Measurements from ENCODE around the gene BORCS8.
"Not testable (repeated sequence)": the region's sequence is repeated elsewhere in the genome, so short reads cannot be mapped to it uniquely, and the experiment has no call there.

The BORCS8 gene

GRCh38 chr19:19157808-19158207, 34.1 kb downstream of the BORCS8 start:
- TF ChIP-seq, protein P1, sequence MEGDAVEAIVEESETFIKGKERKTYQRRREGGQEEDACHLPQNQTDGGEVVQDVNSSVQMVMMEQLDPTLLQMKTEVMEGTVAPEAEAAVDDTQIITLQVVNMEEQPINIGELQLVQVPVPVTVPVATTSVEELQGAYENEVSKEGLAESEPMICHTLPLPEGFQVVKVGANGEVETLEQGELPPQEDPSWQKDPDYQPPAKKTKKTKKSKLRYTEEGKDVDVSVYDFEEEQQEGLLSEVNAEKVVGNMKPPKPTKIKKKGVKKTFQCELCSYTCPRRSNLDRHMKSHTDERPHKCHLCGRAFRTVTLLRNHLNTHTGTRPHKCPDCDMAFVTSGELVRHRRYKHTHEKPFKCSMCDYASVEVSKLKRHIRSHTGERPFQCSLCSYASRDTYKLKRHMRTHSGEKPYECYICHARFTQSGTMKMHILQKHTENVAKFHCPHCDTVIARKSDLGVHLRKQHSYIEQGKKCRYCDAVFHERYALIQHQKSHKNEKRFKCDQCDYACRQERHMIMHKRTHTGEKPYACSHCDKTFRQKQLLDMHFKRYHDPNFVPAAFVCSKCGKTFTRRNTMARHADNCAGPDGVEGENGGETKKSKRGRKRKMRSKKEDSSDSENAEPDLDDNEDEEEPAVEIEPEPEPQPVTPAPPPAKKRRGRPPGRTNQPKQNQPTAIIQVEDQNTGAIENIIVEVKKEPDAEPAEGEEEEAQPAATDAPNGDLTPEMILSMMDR (IDR thresholded peaks at IDR 0.05; ENCODE audit: low read depth, low read length), result no peak
- no peak overlapping the region for H3K4me3 ChIP-seq (ENCODE audit: low read depth, low read length)

DNA sequence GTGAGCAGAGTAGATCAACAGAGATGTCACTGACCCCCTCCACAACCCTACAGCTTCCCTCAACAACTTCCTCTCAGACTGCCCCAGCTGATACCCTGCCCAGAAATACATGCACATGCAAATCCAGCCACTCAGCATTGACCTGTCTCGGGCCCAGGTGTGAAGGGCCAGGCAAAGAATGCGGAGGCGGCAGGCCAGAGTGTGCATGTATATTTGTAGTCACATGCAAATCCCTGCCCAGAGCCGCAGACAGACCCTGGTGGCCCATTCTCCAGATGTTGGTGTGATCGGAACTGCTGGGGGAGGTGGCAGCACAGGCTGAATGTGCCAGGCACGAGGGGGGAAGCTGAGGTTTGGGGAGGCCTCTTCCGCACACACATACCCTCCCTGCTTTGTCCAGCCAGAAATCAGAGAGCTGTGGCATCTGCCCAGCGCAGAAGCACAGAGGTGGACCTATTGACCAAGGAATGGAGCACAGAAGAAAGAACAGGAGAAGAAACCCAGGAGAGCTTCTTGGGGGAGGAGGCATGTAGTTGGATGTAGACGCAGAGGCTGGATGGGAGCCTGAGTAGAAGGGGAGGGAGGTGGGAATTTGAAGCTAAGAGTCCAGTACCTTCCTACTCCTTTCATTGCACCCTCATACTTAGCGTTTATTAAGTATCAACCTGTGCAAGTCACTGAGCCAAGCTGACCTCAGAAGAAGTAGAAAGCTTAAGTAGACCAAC, 36.3 kb downstream of the BORCS8 start:
- TF ChIP-seq, protein P1 (IDR thresholded peaks at IDR 0.05; ENCODE audit: low read depth, low read length), result no peak
- no peak overlapping the region for H3K4me3 ChIP-seq (ENCODE audit: low read depth, low read length)

- TF ChIP-seq, protein P1 (IDR thresholded peaks at IDR 0.05; ENCODE audit: low read depth, low read length), result no peak
- no peak overlapping the region for H3K4me3 ChIP-seq (ENCODE audit: low read depth, low read length)
Observed at GRCh38 chr19:19154768-19155494, 37.0 kb downstream of the BORCS8 start.

DNA sequence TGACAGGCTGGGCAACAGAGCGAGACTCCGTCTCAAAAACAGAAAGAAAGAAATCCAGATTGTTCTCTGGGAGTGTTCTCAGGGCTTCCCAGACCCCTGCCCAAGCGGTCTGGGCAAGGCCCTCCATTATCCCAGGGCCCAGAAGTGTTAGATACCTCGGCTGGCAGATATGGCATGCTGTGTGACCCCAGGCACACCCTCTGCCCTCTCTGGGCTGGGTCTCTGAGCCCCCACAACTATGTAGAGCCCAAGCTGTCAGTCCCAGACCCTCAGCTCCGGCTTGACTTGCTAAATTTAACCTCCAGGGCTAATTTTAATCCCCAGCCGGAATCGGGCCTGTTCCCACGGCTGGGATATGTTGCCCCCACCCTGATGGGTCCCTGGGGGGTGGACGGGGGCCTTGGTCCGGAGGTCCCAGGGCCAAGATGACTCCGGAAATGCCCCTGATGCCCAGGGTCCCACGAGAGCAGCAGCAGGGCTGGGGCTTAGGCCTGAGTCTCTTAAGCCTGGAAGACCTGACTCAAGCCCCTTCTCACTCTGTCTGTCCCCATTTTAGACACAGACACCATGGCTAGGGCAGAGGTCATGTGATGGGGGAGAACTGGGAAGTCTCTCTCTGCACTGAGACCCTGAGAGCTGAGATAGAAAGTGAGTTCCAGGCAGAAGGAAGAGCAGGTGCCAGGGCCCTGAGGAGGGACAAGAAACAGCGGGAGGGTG, 39.1 kb downstream of the BORCS8 start:
- H3K4me3 ChIP-seq (ENCODE audit: low read depth, low read length), result no peak overlapping the region
- TF ChIP-seq, protein P1 (IDR thresholded peaks at IDR 0.05; ENCODE audit: low read depth, low read length), result no peak

GRCh38 chr19:19151418-19151817, 40.5 kb downstream of the BORCS8 start:
- no peak overlapping the region for H3K4me3 ChIP-seq (ENCODE audit: low read depth, low read length)
- TF ChIP-seq, protein P1 (IDR thresholded peaks at IDR 0.05; ENCODE audit: low read depth, low read length), result no peak

DNA sequence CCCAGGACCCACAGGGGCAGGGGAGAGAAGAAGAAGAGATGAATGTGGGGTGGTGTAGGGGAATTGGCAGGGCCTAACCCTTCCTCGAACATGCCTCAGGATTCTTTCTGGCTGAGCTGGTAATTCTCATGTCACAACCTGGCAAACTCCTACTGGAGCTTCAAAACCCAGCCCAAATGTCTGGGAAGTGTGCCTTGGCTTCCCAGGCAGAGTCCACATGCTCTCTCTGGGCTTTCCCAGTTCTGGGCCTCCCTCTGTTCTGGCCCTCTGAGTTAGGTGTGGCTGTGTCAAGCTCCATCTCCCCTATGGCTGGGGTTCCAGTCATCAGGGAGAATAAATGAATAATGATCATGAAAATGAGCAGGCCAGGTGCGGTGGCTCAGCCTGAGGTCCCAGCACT, 42.5 kb downstream of the BORCS8 start:
- no peak overlapping the region for H3K4me3 ChIP-seq (ENCODE audit: low read depth, low read length)
- TF ChIP-seq, protein P1 (IDR thresholded peaks at IDR 0.05; ENCODE audit: low read depth, low read length), result no peak

GRCh38 chr19:19148504-19148903, 43.4 kb downstream of the BORCS8 start:
- H3K4me3 ChIP-seq (ENCODE audit: low read depth, low read length), result not testable (repeated sequence)

Measured in WI38 (cell line).